T-helper 1 cell treated with Interleukin-12 subunit alpha and Interleukin-12 subunit beta and Interleukin-4 antibody, amounts not matched to agents 30 μg/mL and 1 μg/mL, for 36 hours (primary cell): ENCODE results near the gene DDOST.

ENCODE experiments used
- H3K27ac Mint-ChIP-seq: one replicate; pipeline ENCODE4 v1.8.0; 2021; ENCODE audit warnings: mild to moderate bottlenecking, mixed read lengths
- H3K27me3 Mint-ChIP-seq: one replicate; pipeline ENCODE4 v1.8.0; 2021; ENCODE audit warnings: low read depth, mixed read lengths
- H3K36me3 Mint-ChIP-seq: one replicate; pipeline ENCODE4 v1.8.0; 2021; ENCODE audit warnings: low read depth, mixed read lengths
- H3K4me1 Mint-ChIP-seq: one replicate; pipeline ENCODE4 v1.8.0; 2021; ENCODE audit warnings: low read depth, mixed read lengths
- H3K4me3 Mint-ChIP-seq: one replicate; pipeline ENCODE4 v1.8.0; 2021; ENCODE audit warnings: mild to moderate bottlenecking, moderate library complexity, mixed read lengths
- H3K9me3 Mint-ChIP-seq: one replicate; pipeline ENCODE4 v1.8.0; 2021; ENCODE audit warnings: mixed read lengths

Gene DDOST

DNA sequence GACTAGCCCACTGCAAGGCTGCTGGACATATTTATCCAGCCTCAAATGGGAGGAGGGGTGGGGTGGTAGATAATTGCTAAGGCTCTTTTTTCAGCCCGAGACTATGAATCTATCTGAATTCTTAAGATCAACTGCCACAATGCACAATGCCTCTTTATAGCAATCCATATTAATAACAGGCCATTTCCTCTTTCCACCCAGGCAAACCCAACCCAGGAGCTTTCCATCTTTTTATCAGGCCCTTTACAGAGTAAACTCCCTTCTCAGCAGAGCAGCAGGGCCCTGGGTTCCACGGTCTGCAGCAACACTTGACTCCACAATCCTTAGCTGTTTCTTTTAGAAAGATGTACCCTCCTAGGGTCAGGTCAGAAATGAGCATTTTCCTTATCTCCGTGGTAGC lies 806 bp downstream of the DDOST start:
- Mint-ChIP-seq H3K36me3 (peaks cover 26% of the 10 kb centered on the region), H3K27ac (peak overlapping the region; percentile 90), H3K4me1 (peaks cover 25% of the 10 kb centered on the region), H3K27me3 (no peaks in the 10 kb centered on the region), H3K4me3 (peak overlapping the region; percentile 93), H3K9me3 (no peaks in the 10 kb centered on the region)

DNA sequence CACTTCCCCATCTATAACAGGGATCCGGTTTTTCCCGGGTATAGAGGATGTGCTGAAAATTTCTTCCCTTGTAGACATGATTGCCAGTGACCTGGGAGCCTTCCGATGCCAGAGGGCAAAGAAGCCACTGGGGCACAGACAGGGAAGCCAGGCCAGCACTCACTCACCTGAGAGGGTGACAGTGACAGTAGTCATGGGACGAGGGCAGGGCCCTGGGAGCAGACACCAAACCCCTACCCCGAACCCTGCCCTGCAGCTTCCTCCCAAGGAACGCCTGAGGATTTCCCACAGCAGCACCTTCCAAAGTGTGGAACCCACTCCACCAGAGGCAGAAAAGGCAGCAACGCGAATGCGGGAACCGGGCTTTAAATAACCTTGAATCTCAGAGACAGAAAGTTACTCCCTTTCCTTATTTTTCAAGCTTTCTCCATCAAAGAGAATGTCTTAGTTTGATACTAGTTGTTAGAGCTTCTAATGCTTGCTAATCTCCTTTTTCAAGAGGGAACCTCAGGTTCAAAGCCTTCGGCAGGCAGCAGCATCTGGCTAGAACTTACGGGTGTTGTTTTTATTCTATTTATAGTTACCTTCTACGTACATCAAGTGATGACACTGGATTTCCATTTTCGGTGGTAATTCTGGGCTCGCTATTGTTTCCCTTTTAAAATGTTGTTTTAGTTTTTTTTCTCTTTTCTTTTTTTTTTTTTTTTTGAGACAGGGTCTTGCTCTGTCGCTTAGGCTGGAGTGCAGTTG lies 2.8 kb downstream of the DDOST start:
- H3K27ac Mint-ChIP-seq, result no peak overlapping the region
- no peaks in the 10 kb centered on the region for H3K27me3 Mint-ChIP-seq
- H3K4me1 Mint-ChIP-seq, result peaks cover 25% of the 10 kb centered on the region
- peaks cover 38% of the 10 kb centered on the region for H3K36me3 Mint-ChIP-seq
- H3K4me3 Mint-ChIP-seq, result no peak overlapping the region
- H3K9me3 Mint-ChIP-seq, result no peaks in the 10 kb centered on the region

DNA sequence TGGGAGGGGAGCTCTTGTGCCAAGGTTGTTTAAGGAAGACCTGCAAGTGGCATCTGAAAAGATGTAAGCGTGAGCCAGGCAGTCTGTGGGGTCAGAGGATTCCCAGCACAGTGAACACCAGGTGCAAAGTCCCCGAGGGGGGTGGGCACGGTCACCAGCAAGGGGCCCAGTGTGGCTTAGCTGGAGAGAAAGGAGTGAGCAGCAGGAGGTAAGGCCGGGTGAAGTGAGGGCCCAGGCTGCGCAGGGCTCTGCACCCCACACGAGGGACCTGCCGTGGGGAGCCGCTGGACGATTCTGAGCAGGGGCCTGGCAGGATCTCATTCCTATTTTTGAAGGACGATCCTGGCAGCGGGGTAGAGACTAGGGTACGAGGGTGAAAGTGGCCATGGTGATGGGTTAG lies 4.1 kb downstream of the DDOST start:
- peaks cover 19% of the 10 kb centered on the region for H3K4me1 Mint-ChIP-seq
- peaks cover 46% of the 10 kb centered on the region for H3K36me3 Mint-ChIP-seq
- H3K27ac Mint-ChIP-seq, result no peak overlapping the region
- no peaks in the 10 kb centered on the region for H3K27me3 Mint-ChIP-seq
- no peaks in the 10 kb centered on the region for H3K9me3 Mint-ChIP-seq
- no peak overlapping the region for H3K4me3 Mint-ChIP-seq

DNA sequence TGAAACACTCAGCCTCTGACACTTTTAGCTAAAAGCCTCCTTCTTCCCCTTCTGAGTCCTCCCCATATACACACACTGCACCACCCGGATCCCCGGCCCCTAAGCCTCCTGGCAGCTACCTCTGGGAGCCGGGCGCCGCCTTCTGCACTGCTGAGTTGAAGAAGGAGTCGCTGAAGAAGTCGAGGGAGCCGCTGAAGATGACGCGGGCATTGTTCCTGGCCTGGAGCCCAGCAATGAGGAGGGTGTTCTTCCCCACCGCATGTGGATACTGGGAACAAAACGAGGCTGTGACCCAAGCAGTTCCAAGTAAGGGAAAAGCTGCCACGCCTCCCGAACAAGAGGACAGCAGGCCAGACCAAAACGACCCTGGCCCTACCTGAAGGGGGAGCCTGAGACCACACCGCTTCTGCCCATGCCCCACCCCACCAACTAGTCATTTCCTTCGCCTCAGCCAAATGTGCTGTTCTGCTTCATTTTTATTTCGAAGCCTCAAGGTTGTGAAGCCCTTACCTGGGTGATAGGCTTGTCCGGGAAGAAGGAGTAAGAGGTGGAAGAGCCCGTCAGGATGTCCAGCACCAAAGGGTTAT lies 7.0 kb downstream of the DDOST start:
- peaks cover 51% of the 10 kb centered on the region for H3K36me3 Mint-ChIP-seq
- no peak overlapping the region for H3K4me3 Mint-ChIP-seq
- peaks cover 3% of the 10 kb centered on the region for H3K4me1 Mint-ChIP-seq
- H3K27ac Mint-ChIP-seq, result no peak overlapping the region
- H3K9me3 Mint-ChIP-seq, result no peaks in the 10 kb centered on the region
- H3K27me3 Mint-ChIP-seq, result no peaks in the 10 kb centered on the region

DNA sequence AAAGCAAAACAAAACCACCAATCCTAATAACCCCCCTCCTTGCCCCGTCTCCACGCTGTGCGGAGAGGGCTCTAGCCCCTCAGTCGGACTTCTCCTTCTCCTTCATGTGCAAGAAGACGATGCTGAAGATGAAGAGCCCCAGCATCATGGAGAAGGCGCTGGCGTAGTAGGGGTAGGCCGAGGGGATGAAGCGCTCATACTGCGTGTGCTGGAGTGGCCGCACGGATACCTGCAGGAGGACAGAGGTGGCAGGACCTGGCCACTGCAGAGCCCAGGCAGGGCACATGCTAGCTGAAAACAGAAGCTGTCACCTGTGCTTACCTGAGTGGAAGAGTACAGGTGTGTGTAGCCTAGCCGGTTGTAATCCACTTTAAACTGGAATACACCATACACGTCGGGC lies 8.9 kb downstream of the DDOST start:
- Mint-ChIP-seq H3K4me3 (no peak overlapping the region), H3K4me1 (no peaks in the 10 kb centered on the region), H3K27me3 (no peaks in the 10 kb centered on the region), H3K27ac (no peak overlapping the region), H3K9me3 (no peaks in the 10 kb centered on the region), H3K36me3 (peaks cover 55% of the 10 kb centered on the region)

DNA sequence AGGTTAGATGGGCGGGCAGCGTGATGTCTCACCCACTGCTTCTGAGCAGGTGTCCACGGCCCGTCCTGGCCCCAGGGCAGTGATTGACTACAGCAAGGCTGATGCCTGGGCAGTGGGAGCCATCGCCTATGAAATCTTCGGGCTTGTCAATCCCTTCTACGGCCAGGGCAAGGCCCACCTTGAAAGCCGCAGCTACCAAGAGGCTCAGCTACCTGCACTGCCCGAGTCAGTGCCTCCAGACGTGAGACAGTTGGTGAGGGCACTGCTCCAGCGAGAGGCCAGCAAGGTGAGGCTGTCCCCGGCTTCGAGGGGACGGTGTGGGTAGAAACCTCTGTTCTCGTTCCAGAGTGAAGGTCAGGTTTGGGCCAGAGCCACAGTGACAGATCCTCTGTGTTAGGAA lies 12.2 kb downstream of the DDOST start:
- H3K36me3 Mint-ChIP-seq, result peaks cover 39% of the 10 kb centered on the region
- no peak overlapping the region for H3K4me3 Mint-ChIP-seq
- no peaks in the 10 kb centered on the region for H3K4me1 Mint-ChIP-seq
- H3K9me3 Mint-ChIP-seq, result no peaks in the 10 kb centered on the region
- H3K27me3 Mint-ChIP-seq, result no peaks in the 10 kb centered on the region
- no peak overlapping the region for H3K27ac Mint-ChIP-seq

DNA sequence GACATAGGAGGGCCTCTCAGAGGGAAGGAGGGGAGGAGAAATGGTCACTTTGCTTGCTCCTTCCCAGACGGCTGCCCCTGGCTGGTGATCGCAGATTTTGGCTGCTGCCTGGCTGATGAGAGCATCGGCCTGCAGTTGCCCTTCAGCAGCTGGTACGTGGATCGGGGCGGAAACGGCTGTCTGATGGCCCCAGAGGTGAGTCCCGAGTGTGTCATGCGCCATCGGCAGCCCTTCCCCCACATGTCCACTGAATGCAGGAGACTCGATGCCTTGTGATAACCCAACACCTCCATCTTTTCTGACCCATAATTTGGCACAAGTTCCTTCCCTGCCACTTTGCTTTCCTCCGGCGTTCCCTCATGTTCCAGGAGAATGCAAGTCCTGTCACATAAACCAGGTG lies 12.7 kb downstream of the DDOST start:
- Mint-ChIP-seq H3K9me3 (no peaks in the 10 kb centered on the region), H3K27me3 (no peaks in the 10 kb centered on the region), H3K4me1 (no peaks in the 10 kb centered on the region), H3K27ac (no peak overlapping the region), H3K4me3 (no peak overlapping the region), H3K36me3 (peaks cover 34% of the 10 kb centered on the region)

DNA sequence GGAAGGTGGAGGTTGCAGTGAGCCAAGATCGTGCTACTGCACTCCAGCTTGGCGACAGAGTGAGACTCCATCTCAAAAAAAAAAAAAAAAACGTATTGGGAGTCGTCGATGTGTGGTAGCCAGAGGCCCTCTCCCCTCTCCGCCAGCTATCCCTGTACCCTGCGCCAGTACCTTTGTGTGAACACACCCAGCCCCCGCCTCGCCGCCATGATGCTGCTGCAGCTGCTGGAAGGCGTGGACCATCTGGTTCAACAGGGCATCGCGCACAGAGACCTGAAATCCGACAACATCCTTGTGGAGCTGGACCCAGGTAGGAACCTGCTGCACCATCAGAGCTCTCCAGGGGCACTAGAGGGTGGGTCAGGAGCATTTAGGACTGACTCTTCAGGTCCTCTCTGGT lies 15.8 kb downstream of the DDOST start:
- Mint-ChIP-seq H3K4me3 (no peak overlapping the region), H3K27ac (no peak overlapping the region), H3K27me3 (no peaks in the 10 kb centered on the region), H3K36me3 (peaks cover 14% of the 10 kb centered on the region), H3K9me3 (no peaks in the 10 kb centered on the region), H3K4me1 (no peaks in the 10 kb centered on the region)

DNA sequence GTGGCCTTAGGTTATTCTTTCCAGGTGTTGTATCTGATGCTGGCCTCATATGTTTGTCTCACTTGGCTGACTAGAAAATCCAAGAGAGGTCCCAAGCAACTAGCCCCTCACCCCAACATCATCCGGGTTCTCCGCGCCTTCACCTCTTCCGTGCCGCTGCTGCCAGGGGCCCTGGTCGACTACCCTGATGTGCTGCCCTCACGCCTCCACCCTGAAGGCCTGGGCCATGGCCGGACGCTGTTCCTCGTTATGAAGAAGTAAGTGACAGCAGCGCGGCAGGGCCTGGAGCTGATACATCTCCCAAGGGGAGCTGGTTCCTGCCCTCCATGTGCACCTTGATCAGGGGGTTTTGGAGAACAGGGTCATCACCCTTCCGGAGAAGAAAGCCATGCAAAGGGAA lies 16.8 kb downstream of the DDOST start:
- Mint-ChIP-seq H3K4me3 (no peak overlapping the region), H3K9me3 (no peaks in the 10 kb centered on the region), H3K27ac (no peak overlapping the region), H3K36me3 (peaks cover 8% of the 10 kb centered on the region), H3K27me3 (no peaks in the 10 kb centered on the region), H3K4me1 (no peaks in the 10 kb centered on the region)

DNA sequence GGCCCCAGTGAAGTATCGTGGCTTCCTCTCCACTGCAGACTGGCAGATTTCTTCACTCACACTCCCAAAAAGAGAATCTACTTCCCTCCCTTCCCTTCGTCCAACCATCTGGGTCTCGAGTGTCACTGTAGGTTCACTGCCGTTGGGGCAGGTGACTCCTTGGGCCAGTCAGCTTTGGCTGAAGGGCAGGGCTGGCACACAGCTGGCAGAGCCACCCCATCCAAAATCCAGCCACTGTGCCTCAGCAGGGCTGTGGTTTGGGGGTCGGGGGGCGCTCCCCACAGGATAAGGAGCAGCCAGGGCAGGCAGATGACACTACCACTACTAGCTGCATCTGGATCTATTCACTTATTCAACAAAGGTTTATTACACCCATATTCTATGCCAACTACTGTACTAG lies 18.1 kb downstream of the DDOST start:
- H3K9me3 Mint-ChIP-seq, result no peaks in the 10 kb centered on the region
- no peaks in the 10 kb centered on the region for H3K4me1 Mint-ChIP-seq
- no peak overlapping the region for H3K4me3 Mint-ChIP-seq
- H3K27ac Mint-ChIP-seq, result no peak overlapping the region
- H3K36me3 Mint-ChIP-seq, result no peaks in the 10 kb centered on the region
- H3K27me3 Mint-ChIP-seq, result no peaks in the 10 kb centered on the region

DNA sequence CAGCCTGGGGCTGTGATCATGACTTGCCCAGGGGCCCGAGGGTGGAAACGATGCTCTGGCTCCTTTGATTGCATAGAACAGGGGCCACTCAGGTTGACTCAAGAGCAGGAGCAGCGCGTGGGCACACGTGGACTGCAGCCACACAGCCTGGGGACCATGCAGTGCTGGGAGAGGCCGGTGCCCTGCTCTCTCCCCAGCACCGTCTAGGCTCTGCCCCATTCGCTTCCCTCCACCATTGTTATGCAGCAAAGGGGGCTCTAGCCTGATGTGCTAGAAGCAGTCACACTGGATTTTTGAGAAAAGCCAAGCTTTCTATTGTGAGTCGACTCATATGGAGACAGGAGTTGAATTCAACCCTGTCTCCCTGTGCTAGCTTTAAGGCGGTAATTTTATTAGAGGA lies 19.2 kb downstream of the DDOST start:
- H3K4me3 Mint-ChIP-seq, result no peak overlapping the region
- no peaks in the 10 kb centered on the region for H3K27me3 Mint-ChIP-seq
- no peak overlapping the region for H3K27ac Mint-ChIP-seq
- H3K4me1 Mint-ChIP-seq, result no peaks in the 10 kb centered on the region
- no peaks in the 10 kb centered on the region for H3K36me3 Mint-ChIP-seq
- no peaks in the 10 kb centered on the region for H3K9me3 Mint-ChIP-seq

DNA sequence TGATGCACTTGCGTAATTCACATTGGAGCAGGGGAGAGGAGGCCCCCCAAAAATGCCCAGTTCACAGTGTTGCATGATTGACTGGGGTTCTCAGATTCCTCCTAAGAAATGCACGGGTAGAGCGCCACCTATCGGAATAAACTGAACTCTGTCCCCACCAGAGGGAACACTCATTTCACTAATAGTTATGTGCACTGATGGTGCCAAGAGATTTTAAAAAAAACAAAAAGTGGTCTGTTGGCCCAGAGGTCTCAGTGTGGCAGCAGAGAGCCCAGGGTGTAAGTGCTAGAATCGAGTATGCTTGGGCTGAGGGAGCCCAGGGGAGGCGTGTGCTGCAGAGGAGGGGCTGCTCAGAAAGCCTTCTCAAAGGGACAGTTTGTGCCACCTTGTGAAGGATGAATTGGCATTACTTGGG lies 21.0 kb downstream of the DDOST start:
- no peak overlapping the region for H3K27ac Mint-ChIP-seq
- H3K4me3 Mint-ChIP-seq, result no peak overlapping the region
- H3K27me3 Mint-ChIP-seq, result no peaks in the 10 kb centered on the region

DNA sequence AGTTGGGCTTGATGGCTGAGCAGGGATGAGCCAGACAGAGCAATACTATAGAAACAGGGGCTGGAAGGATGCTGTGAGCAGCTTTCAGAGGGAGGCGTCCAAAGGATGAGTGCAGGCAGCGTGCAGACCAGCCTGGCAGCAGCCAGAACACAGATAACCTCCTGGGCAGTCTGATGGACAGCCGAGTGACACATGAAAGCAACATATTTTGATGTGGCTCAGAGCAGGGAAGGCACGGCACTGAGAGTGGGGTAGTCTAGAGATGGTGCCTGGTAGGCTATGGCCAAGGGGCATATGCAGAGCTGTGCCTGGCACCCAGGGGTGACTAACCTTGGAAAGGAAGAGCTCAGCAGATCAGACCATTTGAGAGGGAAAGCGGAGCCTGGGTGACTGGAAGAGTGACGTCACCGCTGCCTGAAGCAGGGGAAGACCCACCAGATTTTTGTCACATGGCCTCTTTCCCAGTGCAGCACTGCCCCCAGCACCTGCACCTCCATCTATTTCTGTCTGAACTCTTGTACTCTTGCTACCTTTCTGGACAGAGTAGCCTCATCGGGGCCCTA lies 24.3 kb downstream of the DDOST start:
- Mint-ChIP-seq H3K9me3 (no peaks in the 10 kb centered on the region), H3K27me3 (no peaks in the 10 kb centered on the region), H3K4me3 (no peak overlapping the region), H3K4me1 (peaks cover 9% of the 10 kb centered on the region), H3K27ac (no peak overlapping the region), H3K36me3 (no peaks in the 10 kb centered on the region)

More for the DNA sequence above, 21.0 kb downstream of the DDOST start:
- H3K36me3 Mint-ChIP-seq, result no peaks in the 10 kb centered on the region
- no peaks in the 10 kb centered on the region for H3K4me1 Mint-ChIP-seq
- H3K9me3 Mint-ChIP-seq, result no peaks in the 10 kb centered on the region

DNA sequence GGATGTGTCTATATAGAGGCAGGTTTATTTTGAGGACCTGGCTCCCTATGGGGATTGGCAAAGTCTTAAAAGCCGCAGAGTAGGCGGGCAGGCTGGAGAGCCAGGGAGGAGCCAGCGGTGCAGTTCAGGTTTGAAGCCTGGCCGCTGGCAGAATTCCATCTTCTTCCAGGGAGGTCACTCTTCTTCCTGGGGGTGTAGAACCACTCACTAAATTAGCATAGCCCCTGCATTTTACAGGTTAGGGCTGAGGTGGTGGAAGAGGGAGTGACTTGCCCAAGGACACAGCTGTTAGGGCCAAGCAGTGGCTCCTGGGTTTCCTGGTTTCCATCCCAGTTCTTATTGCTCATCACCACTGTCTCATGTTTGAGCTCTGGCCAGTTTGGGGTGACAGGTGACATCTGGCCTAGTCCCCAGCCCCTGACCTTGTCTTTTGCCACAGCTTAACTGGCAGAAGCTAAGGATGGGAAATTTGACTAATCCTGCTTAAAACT lies 26.5 kb downstream of the DDOST start:
- Mint-ChIP-seq H3K27ac (no peak overlapping the region), H3K27me3 (no peaks in the 10 kb centered on the region), H3K4me3 (peak overlapping the region; percentile 81), H3K9me3 (no peaks in the 10 kb centered on the region), H3K36me3 (no peaks in the 10 kb centered on the region), H3K4me1 (peaks cover 9% of the 10 kb centered on the region)

DNA sequence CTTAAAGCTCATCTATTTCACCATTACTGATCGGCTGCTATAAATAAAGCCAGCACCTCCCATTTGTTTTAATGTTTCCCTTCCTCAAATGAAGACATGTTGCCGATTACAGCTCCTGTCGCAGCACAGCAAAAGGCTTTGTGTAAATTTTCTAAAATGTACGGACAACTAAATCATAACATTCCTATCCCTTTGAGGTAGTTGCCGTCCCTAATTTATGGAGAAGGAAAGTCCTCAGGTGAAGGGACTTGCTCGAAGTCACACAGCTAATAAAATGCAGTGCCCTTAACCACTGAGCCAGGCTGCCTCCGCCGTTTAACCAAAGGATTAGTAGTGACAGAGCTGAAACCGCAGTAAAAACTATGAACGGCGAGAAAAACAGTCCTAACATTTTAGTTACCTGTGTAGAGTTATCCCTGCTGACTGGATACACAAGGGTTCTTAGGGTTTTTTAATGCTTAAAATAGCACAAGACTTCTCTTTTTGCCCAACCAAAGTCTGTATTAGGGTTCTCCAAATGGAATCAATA lies 27.0 kb downstream of the DDOST start:
- Mint-ChIP-seq H3K36me3 (no peaks in the 10 kb centered on the region), H3K27me3 (peaks cover 3% of the 10 kb centered on the region), H3K9me3 (no peaks in the 10 kb centered on the region), H3K4me1 (peaks cover 9% of the 10 kb centered on the region), H3K4me3 (peak overlapping the region; percentile 81), H3K27ac (peak overlapping the region; percentile 36)
